ENCODE measurements around the gene CNNM2.

CNNM2 gene

GRCh38 chr10:102984086-102984485 is 66.0 kb downstream of the CNNM2 start:
- DNase-seq (ENCODE audit: low read depth) = no peak
- TF ChIP-seq CTCF (IDR thresholded peaks at IDR 0.05; ENCODE audit: low read length, missing control alignments) = no peak
- H3K4me3 ChIP-seq (replicated peaks; ENCODE audit: low read depth, low read length) = no peak overlapping the region

DNA sequence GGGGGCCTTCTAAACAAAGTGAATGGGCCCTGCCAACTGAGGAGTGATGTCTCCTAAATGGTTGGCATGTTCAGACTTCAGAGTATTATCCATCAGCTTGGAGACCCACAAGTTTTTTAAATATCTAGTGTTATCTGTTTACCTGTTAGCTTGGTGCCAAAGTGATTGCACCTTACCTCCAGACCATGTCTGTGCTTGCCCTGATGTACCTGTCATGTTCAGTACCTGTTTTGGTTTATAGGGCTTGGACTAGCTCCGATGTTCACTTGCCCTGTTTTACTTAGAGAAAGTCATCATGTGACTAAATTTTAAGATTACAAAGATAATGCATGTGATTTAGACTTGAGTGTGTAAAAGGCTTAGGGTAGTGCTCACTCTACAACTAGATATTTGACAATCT is 67.7 kb downstream of the CNNM2 start:
- no peak for DNase-seq (ENCODE audit: low read depth)
- no peak overlapping the region for H3K4me3 ChIP-seq (replicated peaks; ENCODE audit: low read depth, low read length)
- no peak for TF ChIP-seq CTCF (IDR thresholded peaks at IDR 0.05; ENCODE audit: low read length, missing control alignments)

GRCh38 chr10:102988404-102989314 is 70.6 kb downstream of the CNNM2 start:
- TF ChIP-seq CTCF (IDR thresholded peaks at IDR 0.05; ENCODE audit: low read length, missing control alignments) = no peak
- H3K4me3 ChIP-seq (replicated peaks; ENCODE audit: low read depth, low read length) = no peak overlapping the region
- peak; percentile 20 for DNase-seq (ENCODE audit: low read depth)

DNA sequence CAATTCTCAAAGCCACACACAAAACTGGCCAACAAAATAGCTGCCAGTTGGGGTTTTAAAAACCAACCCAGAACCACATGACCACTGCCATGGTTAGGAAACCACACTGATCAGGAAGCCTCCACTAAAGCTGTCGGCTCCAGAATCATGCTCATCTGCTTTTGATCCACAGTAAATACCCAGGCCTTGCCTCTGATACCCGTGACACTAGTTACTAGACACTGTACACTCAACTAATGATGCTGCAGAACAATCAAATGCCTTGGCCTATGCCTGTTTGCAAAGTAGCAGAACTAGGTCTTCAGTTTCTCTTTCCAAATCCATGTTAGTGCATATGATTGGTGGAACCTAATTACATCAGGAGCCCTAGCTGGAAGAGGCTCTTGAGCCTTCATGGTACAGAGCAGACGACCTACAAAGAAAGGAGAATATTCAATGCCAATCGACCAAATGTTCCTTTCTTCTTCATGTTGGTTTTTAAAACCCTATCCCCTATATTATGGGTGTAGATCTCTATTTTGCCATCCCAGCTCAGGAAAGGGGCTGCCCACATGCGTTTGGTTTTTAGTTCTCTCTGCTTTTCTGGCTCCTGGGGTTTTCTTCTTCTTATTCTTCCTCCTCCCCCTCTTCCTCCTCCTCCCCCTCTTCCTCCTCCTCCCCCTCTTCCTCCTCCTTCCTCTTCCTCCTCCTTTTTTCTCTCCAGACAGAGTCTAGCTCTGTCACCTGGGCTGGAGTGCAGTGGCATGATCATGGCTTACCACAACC is 76.6 kb downstream of the CNNM2 start:
- no peak overlapping the region for H3K4me3 ChIP-seq (replicated peaks; ENCODE audit: low read depth, low read length)
- no peak for DNase-seq (ENCODE audit: low read depth)
- no peak for TF ChIP-seq CTCF (IDR thresholded peaks at IDR 0.05; ENCODE audit: low read length, missing control alignments)

DNA sequence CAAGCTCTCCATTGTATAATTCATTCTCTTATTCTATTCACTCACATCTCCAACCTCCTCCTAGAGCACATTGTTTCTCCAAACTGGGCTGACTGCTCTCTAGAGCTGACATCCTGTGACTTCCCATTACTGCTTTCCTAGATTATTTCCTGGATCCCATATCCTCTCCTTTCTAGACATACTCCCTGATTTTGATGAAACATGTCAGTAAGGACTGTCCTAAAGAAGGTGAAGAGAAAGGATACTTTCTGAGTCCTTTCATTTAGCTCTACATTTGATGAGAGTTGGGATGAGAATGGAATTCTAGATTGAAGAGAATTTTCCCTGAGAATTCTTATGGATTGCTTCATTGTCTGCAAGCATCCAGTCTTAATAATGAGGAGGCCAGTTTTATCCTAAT is 78.8 kb downstream of the CNNM2 start:
- no peak for DNase-seq (ENCODE audit: low read depth)
- no peak for TF ChIP-seq CTCF (IDR thresholded peaks at IDR 0.05; ENCODE audit: low read length, missing control alignments)
- H3K4me3 ChIP-seq (replicated peaks; ENCODE audit: low read depth, low read length) = no peak overlapping the region

GRCh38 chr10:102997998-102998397 is 79.9 kb downstream of the CNNM2 start:
- TF ChIP-seq CTCF (IDR thresholded peaks at IDR 0.05; ENCODE audit: low read length, missing control alignments) = no peak
- DNase-seq (ENCODE audit: low read depth) = no peak
- no peak overlapping the region for H3K4me3 ChIP-seq (replicated peaks; ENCODE audit: low read depth, low read length)
